Measurements from ENCODE around the gene UBQLN3. TPM values are rescaled to one million over a fixed set of nuclear protein-coding genes. Genes with fewer than 3 reads are reported as not detected.

Gene UBQLN3
- total and polyA plus RNA-seq, 2 of the 4 experiments (the other 2 are of a cell fraction): not detected

GRCh38 chr11:5514841-5515240 lies 5.1 kb upstream of the UBQLN3 start:
- Histone ChIP-seq H3K4me1 (ENCODE audit: control insufficient read depth, insufficient read depth, low read length) (no peaks in the 10 kb centered on the region), H3K23ac (ENCODE audit: low read depth, low read length) (no peak overlapping the region), H3K9me3 (ENCODE audit: control insufficient read depth, insufficient read depth, low read length) (no peaks in the 10 kb centered on the region), H3K9ac (ENCODE audit: low read depth, low read length) (no peak overlapping the region), H4K91ac (ENCODE audit: insufficient read depth, low read depth, low read length) (no peak overlapping the region), H2BK20ac (ENCODE audit: low read depth, low read length) (no peak overlapping the region), H2AK9ac (replicated peaks; ENCODE audit: low read depth, low read length, poor library complexity) (no peak overlapping the region), H3K18ac (ENCODE audit: low read depth, low read length) (no peak overlapping the region), H3K79me1 (ENCODE audit: low read depth in 1 of 2, low read length in 2 of 2) (no peaks in the 10 kb centered on the region), H4K8ac (ENCODE audit: low read depth in 2 of 2, low read length in 2 of 2) (no peak overlapping the region), H3K27me3 (ENCODE audit: control insufficient read depth, insufficient read depth, low read length) (peaks cover 1% of the 10 kb centered on the region), H2AK5ac (ENCODE audit: low read depth, low read length) (no peak overlapping the region), H2BK5ac (ENCODE audit: low read depth, low read length, poor library complexity, severe bottlenecking) (no peak overlapping the region), H3K4me2 (ENCODE audit: low read depth, low read length) (no peak overlapping the region), H3K4me3 (ENCODE audit: insufficient read depth, low read depth, low read length) (no peak overlapping the region), H2AFZ (replicated peaks; ENCODE audit: low read length, poor library complexity) (no peak overlapping the region), H4K20me1 (ENCODE audit: insufficient read depth, low read length) (no peaks in the 10 kb centered on the region), H3K14ac (replicated peaks; ENCODE audit: low read depth, low read length) (no peak overlapping the region), H3K27ac (ENCODE audit: insufficient read depth, low read length) (no peak overlapping the region), H4K5ac (ENCODE audit: low read depth, low read length) (no peak overlapping the region), H2BK15ac (ENCODE audit: low read depth, low read length) (no peak overlapping the region), H2BK120ac (ENCODE audit: low read depth, low read length) (no peak overlapping the region), H3K4ac (ENCODE audit: low read depth, low read length) (no peak overlapping the region), H3K36me3 (ENCODE audit: control insufficient read depth, insufficient read depth, low read length) (no peaks in the 10 kb centered on the region), H3K56ac (ENCODE audit: extremely low read depth, insufficient read depth, low read length) (no peak overlapping the region), H3K9me1 (ENCODE audit: insufficient read depth, low read length) (no peaks in the 10 kb centered on the region)
- DNase-seq: no peak
- ChIA-PET CTCF (interaction anchor here (0.6 kb wide), 1 partner anchor 270 kb away, joined by 3 read pairs; no protein-coding TSS in a partner anchor), POLR2A (ENCODE audit: unreplicated experiment) (no interaction called here)
- dilution Hi-C loops (cut with HindIII; ENCODE audit: low sequenced_read_pairs, unreplicated experiment): no loop called here
- intact Hi-C loops (cut with micrococcal nuclease): no loop called here
- no peak for ATAC-seq (ENCODE audit: low read depth)
- no TSS peak for BruUV-seq (replicated peaks)
- TF ChIP-seq BHLHE40 (IDR thresholded peaks at IDR 0.05; ENCODE audit: low read depth, low read length): no peak
- TF ChIP-seq, protein P1, sequence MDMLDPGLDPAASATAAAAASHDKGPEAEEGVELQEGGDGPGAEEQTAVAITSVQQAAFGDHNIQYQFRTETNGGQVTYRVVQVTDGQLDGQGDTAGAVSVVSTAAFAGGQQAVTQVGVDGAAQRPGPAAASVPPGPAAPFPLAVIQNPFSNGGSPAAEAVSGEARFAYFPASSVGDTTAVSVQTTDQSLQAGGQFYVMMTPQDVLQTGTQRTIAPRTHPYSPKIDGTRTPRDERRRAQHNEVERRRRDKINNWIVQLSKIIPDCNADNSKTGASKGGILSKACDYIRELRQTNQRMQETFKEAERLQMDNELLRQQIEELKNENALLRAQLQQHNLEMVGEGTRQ (IDR thresholded peaks at IDR 0.05; ENCODE audit: low read depth, low read length): no peak
- TF ChIP-seq, protein P2, sequence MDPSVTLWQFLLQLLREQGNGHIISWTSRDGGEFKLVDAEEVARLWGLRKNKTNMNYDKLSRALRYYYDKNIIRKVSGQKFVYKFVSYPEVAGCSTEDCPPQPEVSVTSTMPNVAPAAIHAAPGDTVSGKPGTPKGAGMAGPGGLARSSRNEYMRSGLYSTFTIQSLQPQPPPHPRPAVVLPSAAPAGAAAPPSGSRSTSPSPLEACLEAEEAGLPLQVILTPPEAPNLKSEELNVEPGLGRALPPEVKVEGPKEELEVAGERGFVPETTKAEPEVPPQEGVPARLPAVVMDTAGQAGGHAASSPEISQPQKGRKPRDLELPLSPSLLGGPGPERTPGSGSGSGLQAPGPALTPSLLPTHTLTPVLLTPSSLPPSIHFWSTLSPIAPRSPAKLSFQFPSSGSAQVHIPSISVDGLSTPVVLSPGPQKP (IDR thresholded peaks at IDR 0.05; ENCODE audit: borderline replicate concordance, low read depth, low read length): no peak
- TF ChIP-seq MAZ (IDR thresholded peaks at IDR 0.05; ENCODE audit: borderline replicate concordance, low read depth, low read length): no peak
- no peak for TF ChIP-seq CEBPB (IDR thresholded peaks at IDR 0.05; ENCODE audit: low read depth, low read length)
- TF ChIP-seq RFX5 (IDR thresholded peaks at IDR 0.05; ENCODE audit: low read depth, low read length): no peak
- no peak for TF ChIP-seq MAFK (IDR thresholded peaks at IDR 0.05; ENCODE audit: low read depth, low read length)
- no peak for TF ChIP-seq NFE2L2 (IDR thresholded peaks at IDR 0.05; ENCODE audit: low read depth, low read length)
- no peak for TF ChIP-seq FOS (IDR thresholded peaks at IDR 0.05; ENCODE audit: low read depth, low read length)
- TF ChIP-seq RAD21 (IDR thresholded peaks at IDR 0.05; ENCODE audit: low read length): no peak
- TF ChIP-seq SMC3 (IDR thresholded peaks at IDR 0.05; ENCODE audit: low read depth, low read length): no peak
- TF ChIP-seq CHD1 (IDR thresholded peaks at IDR 0.05; ENCODE audit: low read depth, low read length): no peak
- TF ChIP-seq RCOR1 (IDR thresholded peaks at IDR 0.05; ENCODE audit: insufficient replicate concordance, low read length): no peak
- no peak for TF ChIP-seq POLR2A (IDR thresholded peaks at IDR 0.05; ENCODE audit: low read depth, low read length)
- TF ChIP-seq, protein P3, sequence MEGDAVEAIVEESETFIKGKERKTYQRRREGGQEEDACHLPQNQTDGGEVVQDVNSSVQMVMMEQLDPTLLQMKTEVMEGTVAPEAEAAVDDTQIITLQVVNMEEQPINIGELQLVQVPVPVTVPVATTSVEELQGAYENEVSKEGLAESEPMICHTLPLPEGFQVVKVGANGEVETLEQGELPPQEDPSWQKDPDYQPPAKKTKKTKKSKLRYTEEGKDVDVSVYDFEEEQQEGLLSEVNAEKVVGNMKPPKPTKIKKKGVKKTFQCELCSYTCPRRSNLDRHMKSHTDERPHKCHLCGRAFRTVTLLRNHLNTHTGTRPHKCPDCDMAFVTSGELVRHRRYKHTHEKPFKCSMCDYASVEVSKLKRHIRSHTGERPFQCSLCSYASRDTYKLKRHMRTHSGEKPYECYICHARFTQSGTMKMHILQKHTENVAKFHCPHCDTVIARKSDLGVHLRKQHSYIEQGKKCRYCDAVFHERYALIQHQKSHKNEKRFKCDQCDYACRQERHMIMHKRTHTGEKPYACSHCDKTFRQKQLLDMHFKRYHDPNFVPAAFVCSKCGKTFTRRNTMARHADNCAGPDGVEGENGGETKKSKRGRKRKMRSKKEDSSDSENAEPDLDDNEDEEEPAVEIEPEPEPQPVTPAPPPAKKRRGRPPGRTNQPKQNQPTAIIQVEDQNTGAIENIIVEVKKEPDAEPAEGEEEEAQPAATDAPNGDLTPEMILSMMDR (conservative IDR thresholded peaks at IDR 0.05; ENCODE audit: low read depth, low read length): no peak
- TF ChIP-seq MXI1 (IDR thresholded peaks at IDR 0.05; ENCODE audit: borderline replicate concordance, low read depth, low read length): no peak
- in situ Hi-C loops (cut with MboI; ENCODE audit: low sequenced_read_pairs): no loop called here
